ENCODE data around the gene LGALS7B. TPM values are rescaled to one million over a fixed set of nuclear protein-coding genes. Genes with fewer than 3 reads are reported as not detected.
A peak's percentile ranks its signal among the peaks of the same experiment; 100 is the strongest.
"Not testable (repeated sequence)": the region's sequence is repeated elsewhere in the genome, so short reads cannot be mapped to it uniquely, and the experiment has no call there.

Gene LGALS7B
- total RNA-seq, 4 donors from 2014 or later = 3,936 to 6,716 (median 4,891) TPM

DNA sequence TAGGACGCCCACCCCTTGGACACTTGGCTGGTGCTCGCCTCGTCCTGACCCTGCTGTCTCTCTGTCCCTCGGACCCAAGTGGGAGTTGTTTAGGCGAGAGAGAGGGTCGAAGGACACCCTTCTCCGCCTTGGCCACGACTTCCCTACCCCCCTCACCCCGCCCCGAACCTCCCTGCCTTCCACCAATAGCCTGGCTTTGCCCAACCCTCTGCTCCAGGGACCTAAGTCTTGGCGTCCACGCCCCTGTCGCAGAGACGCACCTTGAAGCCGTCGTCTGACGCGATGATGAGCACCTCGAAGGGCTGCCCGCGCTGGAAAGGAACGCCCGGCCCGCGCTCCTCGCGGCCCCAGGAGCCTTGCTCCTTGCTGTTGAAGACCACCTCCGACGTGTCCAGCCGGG lies 17.4 kb upstream of the LGALS7B start:
- intact Hi-C loops (cut with DNase I; ENCODE audit: low total_unique reads) = not testable (repeated sequence)

DNA sequence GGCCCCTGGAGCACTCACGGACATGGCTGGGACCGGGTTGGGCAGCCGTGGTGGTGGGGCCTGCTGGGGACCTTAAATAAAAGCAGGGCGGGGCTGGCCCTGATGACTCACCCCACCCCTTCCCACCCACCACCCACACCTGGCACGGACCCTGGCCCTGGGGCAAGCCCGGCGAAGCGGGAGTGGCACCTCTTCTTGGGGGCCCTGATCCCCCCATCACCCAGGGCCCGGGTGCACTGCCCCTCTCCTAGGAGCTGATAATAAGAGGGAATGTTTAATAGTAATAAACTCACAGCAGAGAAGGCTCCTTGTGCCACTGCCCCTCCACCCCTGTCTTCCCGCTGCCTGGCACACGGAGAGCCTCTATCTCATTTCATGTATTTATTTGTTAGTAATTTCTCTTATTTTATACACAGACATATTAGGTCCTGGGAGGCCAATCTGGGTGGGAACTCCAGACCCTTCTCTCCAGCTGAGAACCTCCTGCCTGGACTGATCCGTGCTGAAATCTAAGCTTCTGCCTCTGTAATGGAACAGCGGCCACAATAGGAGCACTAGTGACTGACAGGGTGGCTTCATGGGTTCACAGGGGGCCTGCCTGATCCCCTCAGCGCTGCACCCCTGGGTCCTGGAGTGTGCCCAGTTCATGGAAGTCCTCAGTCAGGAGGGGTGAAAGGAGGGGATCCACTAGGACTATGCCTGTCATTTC lies 15.4 kb upstream of the LGALS7B start, which contains the start of gene LGALS7:
Gene LGALS7 (minus strand): TSS at position 49 of the 709 bp plus-strand sequence. CDS start 25 bp downstream, at position 24.
- 44 to 67% methylated on average over 9 to 10 of the region's 14 CpGs for WGBS, 2 donors
- TF ChIP-seq, protein P1, sequence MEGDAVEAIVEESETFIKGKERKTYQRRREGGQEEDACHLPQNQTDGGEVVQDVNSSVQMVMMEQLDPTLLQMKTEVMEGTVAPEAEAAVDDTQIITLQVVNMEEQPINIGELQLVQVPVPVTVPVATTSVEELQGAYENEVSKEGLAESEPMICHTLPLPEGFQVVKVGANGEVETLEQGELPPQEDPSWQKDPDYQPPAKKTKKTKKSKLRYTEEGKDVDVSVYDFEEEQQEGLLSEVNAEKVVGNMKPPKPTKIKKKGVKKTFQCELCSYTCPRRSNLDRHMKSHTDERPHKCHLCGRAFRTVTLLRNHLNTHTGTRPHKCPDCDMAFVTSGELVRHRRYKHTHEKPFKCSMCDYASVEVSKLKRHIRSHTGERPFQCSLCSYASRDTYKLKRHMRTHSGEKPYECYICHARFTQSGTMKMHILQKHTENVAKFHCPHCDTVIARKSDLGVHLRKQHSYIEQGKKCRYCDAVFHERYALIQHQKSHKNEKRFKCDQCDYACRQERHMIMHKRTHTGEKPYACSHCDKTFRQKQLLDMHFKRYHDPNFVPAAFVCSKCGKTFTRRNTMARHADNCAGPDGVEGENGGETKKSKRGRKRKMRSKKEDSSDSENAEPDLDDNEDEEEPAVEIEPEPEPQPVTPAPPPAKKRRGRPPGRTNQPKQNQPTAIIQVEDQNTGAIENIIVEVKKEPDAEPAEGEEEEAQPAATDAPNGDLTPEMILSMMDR (IDR thresholded peaks at IDR 0.05) = no peak
- no peak for TF ChIP-seq POLR2A (IDR thresholded peaks at IDR 0.05)
- no peak for DNase-seq (ENCODE audit: low spot score in 2 of 2)
- H3K4me3 ChIP-seq (ENCODE audit: low read depth, poor library complexity, severe bottlenecking) = no peak within 1 kb of the TSS
- intact Hi-C loops (cut with DNase I; ENCODE audit: low total_unique reads) = no loop called here

More for the DNA sequence above, 17.4 kb upstream of the LGALS7B start:
- not testable (repeated sequence) for H3K4me3 ChIP-seq (ENCODE audit: low read depth, poor library complexity, severe bottlenecking); DNase-seq (ENCODE audit: low spot score in 2 of 2)
- no CpG with 5 or more reads among the region's 30 CpGs for WGBS, 2 donors

DNA sequence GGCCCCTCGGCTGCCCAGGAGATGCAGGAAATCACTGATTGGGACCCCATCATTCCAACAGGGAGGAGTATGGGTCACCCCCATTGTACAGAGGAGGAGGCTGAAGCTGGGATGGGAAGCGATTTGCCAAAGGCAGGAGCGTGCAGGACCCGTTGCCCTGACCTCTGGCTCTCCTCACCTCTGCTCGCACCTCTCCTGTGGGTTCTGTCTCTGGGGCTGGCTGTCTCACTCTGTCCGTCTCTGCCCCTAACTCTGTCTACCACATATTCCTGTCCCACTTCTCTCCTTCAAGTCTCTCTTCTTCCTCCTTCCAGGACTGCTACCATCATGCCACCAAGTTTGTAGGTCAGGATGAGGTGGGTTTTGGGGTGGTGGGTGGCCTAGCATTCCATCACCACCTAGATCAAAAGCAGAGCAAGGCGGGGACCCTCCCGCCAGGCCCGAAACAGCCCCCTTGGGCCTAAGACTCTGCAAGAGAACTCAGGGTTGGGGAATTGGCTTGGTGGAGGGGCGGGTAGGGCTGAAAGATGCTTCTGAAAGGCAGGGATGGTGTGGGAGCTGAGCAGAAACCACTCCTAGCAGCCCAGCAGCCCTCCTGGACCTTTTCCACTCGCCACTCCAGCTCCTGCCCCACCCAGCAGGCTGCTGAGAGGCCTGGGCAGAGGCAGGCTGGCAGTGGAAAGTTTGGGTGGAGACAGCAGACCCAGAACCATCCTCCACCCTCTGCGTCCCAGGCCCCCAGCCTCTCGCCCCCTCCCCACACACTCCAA lies 14.6 kb upstream of the LGALS7B start:
- peak in 1 of 2 donors; percentile 70 for DNase-seq (ENCODE audit: low spot score in 2 of 2)
- WGBS, 2 donors = 56 to 72% methylated on average over 10 to 13 of the region's 13 CpGs
- no peak overlapping the region for H3K4me3 ChIP-seq (ENCODE audit: low read depth, poor library complexity, severe bottlenecking)
- TF ChIP-seq POLR2A (IDR thresholded peaks at IDR 0.05) = no peak
- TF ChIP-seq, protein P1 (IDR thresholded peaks at IDR 0.05) = no peak
- intact Hi-C loops (cut with DNase I; ENCODE audit: low total_unique reads) = no loop called here

DNA sequence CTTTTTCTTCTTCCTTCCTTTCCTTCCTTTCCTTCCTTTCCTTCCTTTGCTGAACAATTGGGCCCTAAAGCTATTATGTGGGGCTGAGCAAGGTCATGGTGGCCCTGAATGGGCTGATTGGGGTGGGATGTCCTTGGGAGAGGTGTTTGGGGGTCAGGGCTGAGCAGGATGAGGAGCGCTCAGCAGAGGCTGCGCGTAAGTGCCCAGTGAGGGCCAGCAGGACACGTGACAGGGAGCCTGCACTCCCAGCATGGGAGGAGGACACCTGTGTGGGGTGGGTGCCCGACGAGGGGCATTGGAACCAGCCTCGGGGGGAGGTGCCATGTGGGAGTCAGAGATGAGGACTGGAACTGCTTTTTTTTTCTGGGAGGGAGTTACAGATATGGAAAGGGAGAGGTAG lies 10.3 kb upstream of the LGALS7B start:
- intact Hi-C loops (cut with DNase I; ENCODE audit: low total_unique reads) = no loop called here

DNA sequence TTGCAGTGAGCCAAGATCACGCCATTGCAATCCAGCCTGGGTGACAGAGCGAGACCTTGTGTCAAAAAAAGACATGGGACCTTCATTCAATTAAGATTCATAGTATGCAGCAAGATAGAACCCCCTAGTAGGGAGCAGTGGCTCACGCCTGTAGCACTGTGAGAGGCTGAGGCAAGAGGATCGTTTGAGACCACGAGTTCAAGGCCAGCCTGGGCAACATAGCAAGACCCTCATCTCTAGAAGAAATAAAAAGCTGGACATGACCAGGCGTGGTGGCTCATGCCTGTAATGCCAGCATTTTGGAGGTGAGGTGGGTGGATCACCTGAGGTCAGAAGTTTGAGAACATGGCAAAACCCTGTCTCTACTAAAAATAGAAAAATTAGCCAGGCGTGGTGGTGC lies 8.6 kb upstream of the LGALS7B start:
- WGBS, 2 donors = 89 to 90% methylated on average over 7 of the region's 7 CpGs
- no peak overlapping the region for H3K4me3 ChIP-seq (ENCODE audit: low read depth, poor library complexity, severe bottlenecking)
- intact Hi-C loops (cut with DNase I; ENCODE audit: low total_unique reads) = no loop called here
- no peak for TF ChIP-seq POLR2A (IDR thresholded peaks at IDR 0.05)
- TF ChIP-seq, protein P1 (IDR thresholded peaks at IDR 0.05) = no peak
- DNase-seq (ENCODE audit: low spot score in 2 of 2) = no peak

More for the DNA sequence above, 10.3 kb upstream of the LGALS7B start:
- no peak for DNase-seq (ENCODE audit: low spot score in 2 of 2)
- H3K4me3 ChIP-seq (ENCODE audit: low read depth, poor library complexity, severe bottlenecking) = no peak overlapping the region
- 64 to 70% methylated on average over 7 of the region's 7 CpGs for WGBS, 2 donors
- TF ChIP-seq, protein P1 (IDR thresholded peaks at IDR 0.05) = no peak
- TF ChIP-seq POLR2A (IDR thresholded peaks at IDR 0.05) = no peak

DNA sequence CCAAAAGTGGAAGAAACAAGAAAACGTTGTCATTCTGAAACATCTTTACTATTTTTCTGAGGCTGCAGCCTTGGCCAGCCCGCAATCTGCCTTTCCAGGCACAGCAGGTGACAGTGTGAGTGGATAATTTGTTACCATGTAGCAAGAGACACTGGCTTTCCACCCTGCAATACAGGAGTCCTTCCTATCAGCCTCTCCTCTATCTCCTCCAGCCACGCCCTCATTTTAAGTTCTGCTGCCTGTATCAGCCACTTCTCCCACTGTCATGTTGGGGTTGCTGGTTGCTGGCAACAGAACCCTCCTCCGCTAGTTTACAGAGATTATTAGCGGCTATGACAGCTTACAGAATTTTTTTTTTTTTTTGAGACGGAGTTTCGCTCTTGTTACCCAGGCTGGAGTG lies 7.9 kb upstream of the LGALS7B start:
- intact Hi-C loops (cut with DNase I; ENCODE audit: low total_unique reads) = no loop called here
- 67 to 70% methylated on average over 7 of the region's 7 CpGs for WGBS, 2 donors
- no peak overlapping the region for H3K4me3 ChIP-seq (ENCODE audit: low read depth, poor library complexity, severe bottlenecking)
- TF ChIP-seq POLR2A (IDR thresholded peaks at IDR 0.05) = no peak
- TF ChIP-seq, protein P1 (IDR thresholded peaks at IDR 0.05) = no peak
- no peak for DNase-seq (ENCODE audit: low spot score in 2 of 2)

DNA sequence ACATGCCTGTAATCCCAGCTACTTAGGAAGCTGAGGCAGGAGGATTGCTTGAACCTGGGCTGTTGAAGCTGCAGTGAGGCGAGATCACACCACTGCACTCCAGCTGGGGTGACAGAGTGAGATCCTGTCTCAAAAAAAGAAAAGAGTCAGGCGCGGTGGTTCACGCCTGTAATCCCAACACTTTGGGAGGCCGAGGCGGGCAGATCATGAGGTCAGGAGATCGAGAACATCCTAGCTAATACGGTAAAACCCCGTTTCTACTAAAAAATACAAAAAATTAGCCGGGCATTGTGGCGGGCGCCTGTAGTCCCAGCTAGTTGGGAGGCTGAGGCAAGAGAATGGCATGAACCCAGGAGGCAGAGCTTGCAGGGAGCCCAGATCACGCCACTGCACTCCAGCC lies 6.8 kb upstream of the LGALS7B start:
- intact Hi-C loops (cut with DNase I; ENCODE audit: low total_unique reads); DNase-seq (ENCODE audit: low spot score in 2 of 2); H3K4me3 ChIP-seq (ENCODE audit: low read depth, poor library complexity, severe bottlenecking): not testable (repeated sequence)
- WGBS, 2 donors = 89 to 91% methylated on average over 13 of the region's 13 CpGs
